CD4-positive, alpha-beta T cell treated with Interleukin-1 beta for 1 hour (primary cell): Measurements from ENCODE around the gene ARHGAP22.

Source experiments
- DNase-seq, 2 donors: peaks; one replicate each; pipeline ENCODE4 v3.0.0-alpha.2; 2020 to 2022

ARHGAP22 gene

DNA sequence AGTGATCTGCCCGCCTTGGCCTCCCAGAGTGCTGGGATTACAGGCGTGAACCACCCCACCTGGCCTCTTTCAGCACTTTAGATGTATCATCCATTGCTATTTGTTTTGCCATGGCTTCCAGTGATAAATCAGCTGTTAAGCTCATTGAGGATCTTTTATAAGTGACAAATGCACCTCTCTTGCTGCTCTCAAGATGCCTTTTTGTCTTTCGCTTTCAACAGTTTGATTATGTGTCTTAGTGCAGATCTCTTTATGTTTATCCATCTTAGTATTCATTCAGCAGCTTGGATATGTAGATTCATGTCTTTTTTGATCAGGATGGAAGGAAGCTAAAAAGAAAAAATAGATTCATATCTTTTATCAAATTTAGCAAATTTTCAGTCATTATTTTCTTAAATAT, 192.8 kb downstream of the ARHGAP22 start:
- DNase-seq: no peak

DNA sequence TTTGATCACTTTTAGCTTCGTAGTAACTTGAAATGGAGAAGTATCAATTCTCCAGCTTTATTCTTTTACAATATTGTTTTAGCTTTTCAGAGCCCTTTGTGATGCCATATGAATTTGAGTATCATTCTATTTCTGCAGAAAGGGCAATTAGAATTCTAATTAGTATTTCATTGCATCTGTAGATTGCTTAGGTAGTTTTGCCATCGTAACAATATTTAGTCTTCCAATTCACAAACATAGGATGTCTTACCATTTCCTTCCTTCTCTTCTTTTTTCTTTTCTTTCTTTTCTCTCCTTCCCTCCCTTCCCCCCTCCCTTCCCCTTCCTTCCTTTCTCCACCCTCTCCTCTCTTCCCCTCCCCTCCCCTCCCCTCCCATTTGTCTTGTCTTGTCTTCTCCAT, 193.4 kb downstream of the ARHGAP22 start:
- no peak for DNase-seq

DNA sequence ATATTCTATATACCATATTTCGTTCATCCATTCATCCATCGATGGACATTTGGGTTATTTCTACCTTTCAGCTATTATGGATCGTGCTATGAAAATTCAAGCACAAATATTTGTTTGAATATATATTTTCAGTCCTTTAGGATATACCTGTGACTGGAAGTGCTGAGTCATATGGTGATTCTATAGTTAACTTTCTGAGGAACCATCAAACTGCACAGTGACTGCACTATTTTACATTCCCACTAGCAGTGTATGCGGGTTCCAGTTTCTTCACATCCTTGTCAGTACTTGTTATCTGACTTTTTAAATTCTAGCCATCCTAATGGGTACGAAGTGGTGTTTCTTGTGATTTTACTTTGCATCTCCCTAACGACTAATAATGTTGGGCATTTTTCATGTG, 194.4 kb downstream of the ARHGAP22 start:
- no peak for DNase-seq

DNA sequence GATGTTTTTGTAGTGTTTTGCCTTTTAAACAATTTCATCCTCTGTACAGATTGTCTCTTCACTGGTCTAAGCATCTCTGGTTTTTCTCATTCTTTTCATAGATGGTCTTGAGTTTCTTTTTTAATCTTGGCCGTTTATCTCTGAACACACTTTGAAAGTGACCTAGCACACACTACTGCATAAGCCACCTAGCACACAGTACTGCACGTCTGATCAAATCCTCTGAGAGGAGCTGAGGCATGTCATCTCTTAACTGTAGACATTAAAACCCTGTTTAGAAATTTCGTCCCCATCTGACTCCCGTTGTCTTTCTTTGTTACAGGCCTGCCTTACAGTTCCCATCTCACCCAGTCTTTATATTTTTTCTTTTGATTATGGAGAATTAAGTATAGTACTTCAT, 198.2 kb downstream of the ARHGAP22 start:
- no peak for DNase-seq

DNA sequence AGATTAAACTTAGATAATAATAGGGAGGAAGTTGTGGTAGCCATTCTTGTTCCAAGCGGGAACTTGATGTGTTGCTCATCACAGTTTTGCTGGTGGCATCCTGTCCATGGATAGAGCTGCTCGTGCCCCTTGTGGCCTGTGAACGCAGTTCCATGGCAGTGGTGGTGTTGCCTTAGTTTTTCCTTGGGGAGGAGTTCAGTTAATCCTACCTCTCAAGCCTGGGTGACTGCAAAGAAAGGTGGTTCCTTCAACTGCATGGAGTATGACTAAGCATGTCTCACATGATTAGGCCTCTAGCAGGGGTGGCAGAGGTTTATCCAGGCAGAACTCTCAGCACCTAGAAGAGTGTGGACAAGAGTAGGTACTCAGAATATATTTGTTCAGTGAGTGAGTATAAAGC, 198.7 kb downstream of the ARHGAP22 start:
- DNase-seq: no peak

DNA sequence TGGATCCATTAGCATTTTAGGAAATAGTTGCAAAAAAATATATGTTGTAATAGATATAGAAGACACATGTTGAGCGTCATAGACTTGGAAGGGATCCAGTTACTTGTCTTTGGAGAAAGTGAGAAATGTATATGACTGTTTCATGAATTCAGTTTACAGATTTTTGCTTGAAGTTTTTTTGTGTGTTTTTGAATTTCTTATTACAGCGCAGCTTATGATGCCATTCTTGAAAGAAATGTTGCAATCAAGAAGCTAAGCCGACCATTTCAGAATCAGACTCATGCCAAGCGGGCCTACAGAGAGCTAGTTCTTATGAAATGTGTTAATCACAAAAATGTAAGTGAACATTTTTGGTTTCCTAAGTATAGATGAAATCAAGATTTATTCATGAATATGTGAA, 200.2 kb downstream of the ARHGAP22 start:
- no peak for DNase-seq

DNA sequence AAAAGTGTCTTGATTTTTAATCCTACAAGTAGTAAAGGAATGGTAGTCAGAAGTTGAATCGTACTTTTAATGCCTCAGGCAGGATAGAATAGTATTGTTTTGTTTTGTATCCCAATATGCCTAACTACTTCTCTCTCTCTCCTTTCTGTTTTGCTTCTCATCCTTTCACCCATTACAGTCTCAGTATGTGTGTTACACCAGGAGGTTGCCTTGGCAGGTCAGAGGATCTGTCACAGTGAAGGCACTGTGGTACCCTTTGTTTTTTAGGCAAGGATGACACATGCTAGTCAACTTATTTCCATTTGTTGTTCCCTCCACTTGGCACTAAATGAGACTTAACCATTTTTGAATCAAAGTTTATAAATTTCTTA, 204.0 kb downstream of the ARHGAP22 start:
- no peak for DNase-seq

DNA sequence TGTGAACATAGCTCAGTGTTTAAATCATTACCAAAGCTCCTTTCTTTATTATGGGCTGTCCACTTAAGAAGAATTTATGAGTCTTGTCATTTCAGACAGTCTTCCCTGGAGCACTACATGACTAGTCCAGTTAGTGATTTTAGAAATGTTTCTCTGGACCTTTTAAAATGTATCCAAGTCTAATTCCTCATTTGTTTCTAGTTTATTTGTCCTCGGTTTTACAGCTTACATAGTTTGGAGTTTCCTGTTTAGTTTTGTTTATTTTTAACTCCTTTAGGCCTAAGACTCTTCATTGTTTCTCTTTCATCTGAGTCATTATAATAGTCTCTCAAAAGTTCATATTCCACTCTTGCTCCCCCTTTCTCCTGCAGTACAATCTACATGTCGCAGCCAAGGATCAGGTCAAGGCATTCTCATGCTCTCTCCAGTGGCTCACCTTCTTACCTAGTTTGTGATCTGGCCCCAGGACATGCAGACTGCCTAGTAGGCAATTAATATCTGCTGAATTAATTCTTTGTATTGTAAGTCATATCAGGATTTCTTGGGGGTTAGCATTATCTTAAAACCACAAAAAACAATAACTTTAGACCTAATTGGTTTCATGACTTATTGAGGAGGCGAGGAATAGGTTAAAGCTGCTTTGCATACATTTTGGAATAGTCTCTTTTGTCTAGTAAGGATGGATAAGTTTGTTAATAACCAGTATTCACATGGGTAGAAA, 204.6 kb downstream of the ARHGAP22 start:
- DNase-seq: no peak

DNA sequence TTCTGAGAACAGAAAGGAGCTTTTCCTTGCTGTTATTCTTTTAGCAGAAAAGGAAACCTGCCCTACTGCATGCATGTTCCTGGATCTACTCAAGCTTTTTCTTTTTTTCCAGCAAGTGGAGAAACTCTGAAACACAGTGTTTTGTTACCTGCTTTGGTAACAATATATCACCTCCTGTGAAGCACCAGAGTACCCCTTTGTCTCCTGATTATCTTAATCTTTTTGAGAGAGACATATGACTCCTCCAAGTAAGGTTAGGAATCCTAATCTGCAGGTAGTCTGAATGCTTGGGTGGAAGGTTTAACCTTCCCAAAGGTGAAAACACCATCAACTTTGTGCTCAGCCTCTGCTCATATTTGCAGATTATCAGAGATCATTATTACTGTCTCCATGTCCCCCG, 205.3 kb downstream of the ARHGAP22 start:
- no peak for DNase-seq

DNA sequence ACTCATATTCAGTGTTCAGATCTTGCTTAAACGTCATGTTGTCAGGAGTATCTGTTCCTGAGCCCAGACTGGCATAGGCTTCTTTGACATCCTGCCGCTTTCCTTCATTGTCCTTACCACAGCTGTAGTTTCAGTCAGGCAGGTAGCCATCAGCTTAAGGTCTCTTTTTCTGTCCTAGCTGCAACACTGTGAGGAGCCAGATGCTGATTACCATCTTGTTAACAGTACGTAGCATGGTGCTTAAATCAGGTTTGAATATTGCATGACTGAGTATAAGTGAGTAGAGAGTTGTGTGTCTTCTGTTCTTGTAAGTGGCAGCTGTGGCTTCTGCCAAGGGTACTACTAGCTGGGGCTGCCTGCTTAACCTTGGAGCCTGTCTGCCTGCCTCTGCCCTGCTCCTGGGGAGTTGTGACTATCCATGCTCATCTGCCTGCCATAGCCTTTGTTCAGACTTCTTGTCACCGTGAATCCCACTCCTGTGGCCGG, 205.8 kb downstream of the ARHGAP22 start:
- DNase-seq: no peak

DNA sequence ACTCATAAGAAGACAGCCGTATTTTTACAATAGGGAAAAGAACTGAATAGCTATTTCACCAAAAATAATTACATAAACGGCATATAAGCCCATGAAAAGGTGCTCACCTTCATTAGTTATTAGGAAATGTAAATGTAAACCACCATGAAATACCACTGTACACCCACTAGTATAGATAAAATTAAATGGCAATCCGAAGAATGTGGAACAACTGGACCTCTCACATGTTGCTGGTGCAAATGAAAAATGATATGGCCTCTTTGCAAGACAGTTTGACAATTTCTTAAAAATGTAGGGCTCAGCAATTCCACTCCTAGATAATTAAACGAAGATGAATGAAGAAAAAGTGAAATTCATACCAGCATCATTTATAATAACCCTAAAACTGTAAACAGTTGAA, 206.6 kb downstream of the ARHGAP22 start:
- DNase-seq: no peak
